ENCODE data around the gene SPRTN. TPM values are rescaled to one million over a fixed set of nuclear protein-coding genes. Genes with fewer than 3 reads are reported as not detected.

SPRTN gene
- polyA plus RNA-seq, 1 donor from 2014 or later = 11.8 TPM

DNA sequence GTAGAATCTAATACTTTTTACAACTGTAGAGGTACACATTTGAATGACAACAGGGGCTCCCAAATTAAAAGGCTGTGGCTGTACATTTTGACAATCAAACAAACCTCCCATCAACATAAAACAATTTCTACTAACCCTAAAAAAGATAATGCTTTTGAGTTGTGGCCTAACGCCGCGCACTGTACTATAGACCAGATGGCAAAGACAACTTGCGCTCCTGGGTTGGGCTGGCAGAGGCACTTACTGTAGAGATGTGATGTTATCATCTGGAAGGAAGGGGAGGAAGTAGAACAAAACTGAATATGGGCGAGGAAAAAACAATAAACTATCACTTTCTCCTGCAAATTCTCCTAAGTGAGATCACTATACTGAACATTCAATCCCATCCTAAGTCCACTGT is 26.1 kb downstream of the SPRTN start:
- Histone ChIP-seq H3F3A (ENCODE audit: insufficient read depth, low read length, poor library complexity, severe bottlenecking) (no peaks in the 10 kb centered on the region), H3K4me2 (ENCODE audit: low read length) (no peak overlapping the region), H3K27ac (ENCODE audit: low read length) (no peak overlapping the region), H3K9ac (ENCODE audit: low read length) (no peak overlapping the region), H3K4me3 (ENCODE audit: low read length) (no peak overlapping the region), H3K9me3 (ENCODE audit: low read length) (no peaks in the 10 kb centered on the region), H3K79me2 (replicated peaks; ENCODE audit: insufficient read depth, low read length) (no peaks in the 10 kb centered on the region), H3K27me3 (ENCODE audit: insufficient read depth, low read depth, low read length) (no peaks in the 10 kb centered on the region), H2AFZ (ENCODE audit: low read depth, low read length) (no peak overlapping the region), H4K20me1 (ENCODE audit: insufficient read depth) (no peaks in the 10 kb centered on the region), H3K36me3 (ENCODE audit: insufficient read depth, low read length) (no peaks in the 10 kb centered on the region), H3K9me2 (ENCODE audit: insufficient read depth, low read length) (no peaks in the 10 kb centered on the region)
- TF ChIP-seq REST (IDR thresholded peaks at IDR 0.05; ENCODE audit: borderline replicate concordance) (no peak), POLR2AphosphoS5 (IDR thresholded peaks at IDR 0.05) (no peak), CTCF (IDR thresholded peaks at IDR 0.05; ENCODE audit: poor library complexity, severe bottlenecking) (no peak), RAD21 (conservative IDR thresholded peaks at IDR 0.05) (no peak), MXI1 (conservative IDR thresholded peaks at IDR 0.05; ENCODE audit: poor library complexity, severe bottlenecking) (no peak), EZH2 (IDR thresholded peaks at IDR 0.05; ENCODE audit: borderline replicate concordance, insufficient read depth, low read length, poor library complexity, severe bottlenecking) (no peak), EP300 (conservative IDR thresholded peaks at IDR 0.05; ENCODE audit: poor library complexity, severe bottlenecking) (no peak), SMC3 (conservative IDR thresholded peaks at IDR 0.05; ENCODE audit: poor library complexity) (no peak), TAF1 (IDR thresholded peaks at IDR 0.05; ENCODE audit: low read depth) (no peak)

GRCh38 chr1:231369282-231369681 is 31.2 kb downstream of the SPRTN start:
- Histone ChIP-seq H3K36me3 (ENCODE audit: insufficient read depth, low read length) (no peaks in the 10 kb centered on the region), H3K79me2 (replicated peaks; ENCODE audit: insufficient read depth, low read length) (no peaks in the 10 kb centered on the region), H3K9me3 (ENCODE audit: low read length) (no peaks in the 10 kb centered on the region), H3K27ac (ENCODE audit: low read length) (peak overlapping the region; percentile 8), H3K9ac (ENCODE audit: low read length) (no peak overlapping the region), H3K4me2 (ENCODE audit: low read length) (no peak overlapping the region), H3K4me3 (ENCODE audit: low read length) (no peak overlapping the region), H3K27me3 (ENCODE audit: insufficient read depth, low read depth, low read length) (no peaks in the 10 kb centered on the region), H4K20me1 (ENCODE audit: insufficient read depth) (no peaks in the 10 kb centered on the region), H3K9me2 (ENCODE audit: insufficient read depth, low read length) (no peaks in the 10 kb centered on the region), H2AFZ (ENCODE audit: low read depth, low read length) (no peak overlapping the region), H3F3A (ENCODE audit: insufficient read depth, low read length, poor library complexity, severe bottlenecking) (no peaks in the 10 kb centered on the region)
- TF ChIP-seq MXI1 (conservative IDR thresholded peaks at IDR 0.05; ENCODE audit: poor library complexity, severe bottlenecking) (no peak), CTCF (IDR thresholded peaks at IDR 0.05; ENCODE audit: poor library complexity, severe bottlenecking) (peak; percentile 29), POLR2AphosphoS5 (IDR thresholded peaks at IDR 0.05) (no peak), RAD21 (conservative IDR thresholded peaks at IDR 0.05) (peak; percentile 36), EZH2 (IDR thresholded peaks at IDR 0.05; ENCODE audit: borderline replicate concordance, insufficient read depth, low read length, poor library complexity, severe bottlenecking) (no peak), REST (IDR thresholded peaks at IDR 0.05; ENCODE audit: borderline replicate concordance) (no peak), SMC3 (conservative IDR thresholded peaks at IDR 0.05; ENCODE audit: poor library complexity) (peak; percentile 21), TAF1 (IDR thresholded peaks at IDR 0.05; ENCODE audit: low read depth) (no peak), EP300 (conservative IDR thresholded peaks at IDR 0.05; ENCODE audit: poor library complexity, severe bottlenecking) (peak; percentile 11)

Measured in neural cell (in vitro differentiated cells).